Spleen (tissue), 11 donors: Measurements from ENCODE around the gene SRGAP2B. TPM values are rescaled to one million over a fixed set of nuclear protein-coding genes. Genes with fewer than 3 reads are reported as not detected.
A peak's percentile ranks its signal among the peaks of the same experiment; 100 is the strongest.
"Not testable (repeated sequence)": the region's sequence is repeated elsewhere in the genome, so short reads cannot be mapped to it uniquely, and the experiment has no call there.

Experiments
- DNase-seq: peaks from one replicate; pipeline ENCODE4 v3.0.0-alpha.2; 2020
- H3K27ac ChIP-seq, 8 donors: fragments of 200-600 bp; sonication (generic) in 7 of 8; 1 replicate in 4 of 8; 2 replicates in 4 of 8; pipeline versions ENCODE4 v1.5.0 to v1.8.0; 2016 to 2021; ENCODE audit warnings: inconsistent platforms in 4 of 8, mild to moderate bottlenecking in 4 of 8, moderate library complexity in 1 of 8
- H3K27me3 ChIP-seq, 7 donors: fragments of 200-600 bp; sonication (generic) in 6 of 7; replicated peaks in 1 of 7; 1 replicate in 4 of 7; 2 replicates in 3 of 7; pipeline versions ENCODE4 v1.5.0 to v1.8.0; 2016 to 2021; ENCODE audit warnings: inconsistent platforms in 3 of 7, mild to moderate bottlenecking in 1 of 7
- H3K36me3 ChIP-seq, 6 donors: fragments of 200-600 bp; sonication (generic) in 5 of 6; 1 replicate in 4 of 6; 2 replicates in 2 of 6; pipeline versions ENCODE4 v1.5.0 to v1.8.0; 2016 to 2021; ENCODE audit warnings: inconsistent platforms in 2 of 6
- H3K4me1 ChIP-seq, 6 donors: fragments of 200-600 bp; sonication (generic) in 5 of 6; 1 replicate in 3 of 6; 2 replicates in 3 of 6; pipeline versions ENCODE4 v1.5.0 to v1.8.0; 2016 to 2021; ENCODE audit warnings: inconsistent platforms in 3 of 6
- H3K4me3 ChIP-seq, 8 donors: fragments of 200-600 bp; sonication (generic) in 7 of 8; 1 replicate in 4 of 8; 2 replicates in 4 of 8; pipeline versions ENCODE4 v1.5.0 to v1.8.0; 2016 to 2021; ENCODE audit warnings: inconsistent platforms in 4 of 8, mild to moderate bottlenecking in 4 of 8, moderate library complexity in 2 of 8
- H3K9me3 ChIP-seq, 8 donors: fragments of 200-600 bp; sonication (generic) in 7 of 8; 1 replicate in 4 of 8; 2 replicates in 4 of 8; pipeline versions ENCODE4 v1.5.0 to v1.8.0; 2016 to 2021; ENCODE audit warnings: inconsistent platforms in 4 of 8
- WGBS, 5 donors: extraction: QIAGEN DNeasy Blood & Tissue Kit in 3 of 5; methylation state at CpG; one replicate each; pipeline versions ENCODE4 v1.1.5 to v1.1.7; 2013 to 2018; 5-methylcytosine and 5-hydroxymethylcytosine counted together
- intact Hi-C: fragments of 100-400 bp; cut with DNase I; formaldehyde crosslinking; loops from one replicate; pipeline ENCODE4 v1.15.0; 2023; ENCODE audit warnings: low total_unique reads
- polyA plus RNA-seq, 3 donors: library from polyadenylated mRNA; stranded (reverse); fragments of 200-250 nt; gene quantifications; one replicate each; pipeline ENCODE4 v1.2.1, GENCODE V29; 2013
- total RNA-seq, 7 donors: library from RNA; depleted of rRNA in 3 of 7; stranded (reverse); fragments of >200 nt in 3 of 7; fragmentation: NEBNext Ultra II Directional in 4 of 7; extraction: Animal tissue kit (Norgen Biotek cat#: 25700) in 4 of 7; gene quantifications; one replicate each; pipeline versions ENCODE4 v1.1.0 to v1.2.1, GENCODE V29; 2016 to 2021
- donor health status: healthy with polysubstance abuse.
- donor health status: DM: no; HTN: no; CAD: no; lungs with moderate emphysema.
- donor health status: DM: no; HTN: no; CAD: no.
- donor health status: Bipolar disorder and iron deficiency.
- donor health status: healthy.
- donor health status: DM: no; HTN: no; CAD: no.
- donor health status: DM: yes; HTN: yes; CAD: no.

The SRGAP2B gene
- total and polyA plus RNA-seq, 10 donors, result 3.4 to 77.7 (median 43.1) TPM

DNA sequence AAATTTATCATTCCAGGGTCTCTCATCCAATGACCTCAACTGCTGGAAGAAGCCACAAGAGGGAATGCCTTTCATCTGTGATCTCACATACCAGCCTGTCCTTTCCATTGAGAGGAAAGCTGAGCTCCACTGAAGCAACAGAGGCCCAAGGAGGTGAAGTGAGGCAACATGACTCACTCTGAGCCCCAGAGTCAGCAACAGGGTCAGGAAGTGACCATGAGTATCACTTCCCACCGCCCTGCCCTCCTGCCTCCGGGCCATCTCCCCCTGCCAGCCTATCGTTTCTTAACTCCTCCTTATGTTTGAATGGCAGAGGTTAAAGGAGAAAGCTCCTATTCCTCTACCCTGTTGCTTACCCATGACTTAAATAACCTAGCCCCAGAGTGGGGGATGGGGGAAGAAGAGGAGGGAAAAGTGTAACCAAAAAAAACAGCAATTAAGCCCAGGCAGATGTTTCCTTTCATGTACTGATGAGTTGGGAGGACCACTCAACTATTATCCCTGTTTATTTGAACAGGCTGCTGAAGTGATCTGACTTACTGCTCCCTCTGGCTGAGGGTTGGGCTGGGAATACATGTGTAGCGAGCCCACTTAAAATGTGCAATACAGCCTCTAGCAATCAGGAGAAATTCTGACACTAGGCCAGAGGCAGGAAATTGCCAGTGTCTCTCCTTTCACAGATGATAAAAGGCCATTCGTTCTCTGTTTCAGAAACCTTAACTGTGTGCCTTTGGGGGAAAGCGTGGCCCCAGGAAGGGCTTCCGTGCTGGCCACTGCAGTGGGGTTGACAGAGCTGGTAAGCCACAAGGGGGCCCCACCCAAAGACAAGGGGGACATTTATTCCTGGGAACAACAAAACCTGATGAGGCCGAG lies 177.7 kb downstream of the SRGAP2B start:
- no CpG with 5 or more reads among the region's 8 CpGs for WGBS, 5 donors
- H3K4me3 ChIP-seq, H3K27me3 ChIP-seq, H3K36me3 ChIP-seq, intact Hi-C loops, H3K4me1 ChIP-seq, H3K9me3 ChIP-seq, DNase-seq: not testable (repeated sequence)
- peak overlapping the region in 2 of 8 donors; percentile 50 to 56 for H3K27ac ChIP-seq

- H3K9me3 ChIP-seq, H3K27ac ChIP-seq, DNase-seq, intact Hi-C loops, H3K27me3 ChIP-seq, H3K36me3 ChIP-seq, H3K4me1 ChIP-seq, H3K4me3 ChIP-seq: not testable (repeated sequence)
- 17 to 60% methylated on average over 2 of the region's 12 CpGs; no CpG with 5 or more reads in 3 of the 5 donors for WGBS, 5 donors
These were observed 181.0 kb downstream of the SRGAP2B start for GRCh38 chr1:144913977-144914734.

DNA sequence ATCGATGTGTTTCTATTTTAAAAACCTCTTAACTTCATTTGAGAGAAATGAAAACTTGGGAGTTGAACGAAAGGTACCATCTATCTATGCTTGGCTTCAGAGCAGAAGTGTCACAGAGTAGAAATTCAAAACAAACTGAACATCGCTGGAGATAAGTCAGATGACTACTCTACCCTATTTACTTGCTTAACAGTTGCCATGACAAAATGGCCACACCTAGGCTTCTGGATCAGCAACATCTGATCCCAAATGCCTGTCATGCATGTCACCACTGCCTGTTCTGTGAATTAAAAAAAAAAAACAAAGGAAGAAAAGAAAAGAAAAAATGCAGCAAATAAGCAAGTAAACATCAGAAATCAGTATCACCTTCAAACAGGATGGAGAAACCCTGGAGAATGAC lies 181.7 kb downstream of the SRGAP2B start:
- H3K27ac ChIP-seq, H3K36me3 ChIP-seq, H3K9me3 ChIP-seq, H3K4me1 ChIP-seq, DNase-seq, H3K27me3 ChIP-seq, H3K4me3 ChIP-seq, intact Hi-C loops: not testable (repeated sequence)
- no CpG with 5 or more reads among the region's 3 CpGs for WGBS, 5 donors

GRCh38 chr1:144910729-144911128 lies 184.4 kb downstream of the SRGAP2B start:
- H3K9me3 ChIP-seq, H3K27ac ChIP-seq, DNase-seq, H3K27me3 ChIP-seq, H3K4me1 ChIP-seq, H3K4me3 ChIP-seq, H3K36me3 ChIP-seq, intact Hi-C loops: not testable (repeated sequence)
- no CpG with 5 or more reads among the region's 5 CpGs for WGBS, 5 donors

DNA sequence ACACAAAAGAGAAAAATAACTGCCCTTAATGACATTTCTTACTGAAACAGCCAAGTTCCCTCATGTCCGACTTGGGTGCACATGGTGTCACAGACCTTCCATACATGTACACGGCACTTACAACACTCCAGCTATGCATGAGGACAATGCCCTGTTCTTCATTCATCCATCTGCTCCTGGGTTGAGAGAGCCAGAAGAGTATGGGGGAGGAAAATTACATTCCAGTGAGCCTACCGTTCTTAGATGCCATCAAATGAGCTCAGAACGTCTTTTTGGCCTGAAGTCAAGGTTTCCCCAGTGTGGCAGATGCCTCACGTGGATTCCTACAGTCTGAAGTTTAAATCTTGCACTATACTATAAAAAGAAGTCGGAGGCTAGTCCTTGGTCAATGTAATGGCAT lies 194.3 kb downstream of the SRGAP2B start:
- DNase-seq, H3K36me3 ChIP-seq, H3K4me3 ChIP-seq, H3K4me1 ChIP-seq, intact Hi-C loops, H3K27me3 ChIP-seq, H3K27ac ChIP-seq, H3K9me3 ChIP-seq: not testable (repeated sequence)
- no CpG with 5 or more reads among the region's 6 CpGs for WGBS, 5 donors

- DNase-seq, H3K4me1 ChIP-seq, H3K36me3 ChIP-seq, H3K4me3 ChIP-seq, H3K27ac ChIP-seq, intact Hi-C loops, H3K27me3 ChIP-seq, H3K9me3 ChIP-seq: not testable (repeated sequence)
- no CpG with 5 or more reads among the region's 5 CpGs for WGBS, 5 donors
These were observed 200.5 kb downstream of the SRGAP2B start for GRCh38 chr1:144894454-144895201.

- H3K9me3 ChIP-seq, H3K27me3 ChIP-seq, H3K4me3 ChIP-seq, H3K36me3 ChIP-seq, H3K27ac ChIP-seq, H3K4me1 ChIP-seq, DNase-seq, intact Hi-C loops: not testable (repeated sequence)
- 67 to 100% (median 88%) methylated on average over 2 to 4 of the region's 9 CpGs; no CpG with 5 or more reads in 1 of the 5 donors for WGBS, 5 donors
These were observed 201.3 kb downstream of the SRGAP2B start for GRCh38 chr1:144893710-144894438.

DNA sequence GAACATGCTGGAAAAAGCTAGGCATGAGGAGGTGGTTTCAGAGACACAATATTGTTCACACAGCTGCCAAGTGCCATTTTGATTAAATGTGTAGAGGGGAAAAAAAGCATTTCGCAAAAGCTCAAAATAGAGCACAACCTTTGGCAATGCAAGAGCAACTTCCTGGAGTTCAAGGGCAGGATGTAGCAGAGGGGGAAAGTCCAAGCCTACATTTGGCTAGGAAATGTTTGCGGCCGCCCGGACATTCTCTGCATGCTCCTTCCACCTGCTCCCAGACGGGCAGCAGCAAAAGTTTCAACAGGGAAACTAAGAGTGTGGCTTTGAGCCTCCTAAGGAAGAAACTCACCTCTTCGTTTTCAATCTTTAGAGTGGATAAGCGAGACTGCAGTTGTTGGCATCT lies 202.1 kb downstream of the SRGAP2B start:
- H3K36me3 ChIP-seq, H3K4me1 ChIP-seq, DNase-seq, H3K27me3 ChIP-seq, intact Hi-C loops, H3K9me3 ChIP-seq, H3K4me3 ChIP-seq, H3K27ac ChIP-seq: not testable (repeated sequence)
- WGBS, 5 donors, result no CpG with 5 or more reads among the region's 7 CpGs

DNA sequence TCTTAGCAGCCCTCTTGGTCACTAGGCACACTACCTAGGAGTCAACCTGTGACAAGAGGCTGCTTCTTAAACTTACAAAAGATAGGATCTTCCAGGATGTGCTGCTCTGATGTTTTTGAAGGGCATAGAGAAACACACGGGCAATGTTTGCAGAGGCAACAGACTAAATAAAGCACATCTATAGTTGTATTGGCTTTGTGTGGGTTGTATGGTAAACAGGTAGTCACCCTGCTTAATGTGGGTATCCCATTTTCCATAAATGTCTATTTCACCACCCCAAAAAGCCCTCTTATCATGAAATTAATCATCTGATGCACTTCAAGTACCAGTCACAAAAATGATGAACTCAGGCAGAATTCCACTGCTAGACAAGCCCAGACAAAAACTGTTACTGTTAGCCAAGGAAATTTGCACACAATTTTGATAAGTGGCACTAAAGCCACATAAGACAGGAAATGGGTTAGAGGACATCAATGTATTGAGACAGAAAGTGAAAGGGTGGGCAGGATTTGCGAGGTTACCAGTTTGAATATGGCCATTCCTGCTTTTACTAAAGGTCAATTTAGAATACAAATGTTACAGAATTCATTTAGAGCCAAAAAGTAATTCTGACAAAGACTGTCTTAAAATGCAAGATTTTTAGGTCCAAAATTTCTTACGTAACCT lies 205.5 kb downstream of the SRGAP2B start:
- H3K36me3 ChIP-seq, H3K9me3 ChIP-seq, DNase-seq, H3K27ac ChIP-seq, intact Hi-C loops, H3K4me3 ChIP-seq, H3K27me3 ChIP-seq, H3K4me1 ChIP-seq: not testable (repeated sequence)
- WGBS, 5 donors, result no CpG with 5 or more reads among the region's 3 CpGs

DNA sequence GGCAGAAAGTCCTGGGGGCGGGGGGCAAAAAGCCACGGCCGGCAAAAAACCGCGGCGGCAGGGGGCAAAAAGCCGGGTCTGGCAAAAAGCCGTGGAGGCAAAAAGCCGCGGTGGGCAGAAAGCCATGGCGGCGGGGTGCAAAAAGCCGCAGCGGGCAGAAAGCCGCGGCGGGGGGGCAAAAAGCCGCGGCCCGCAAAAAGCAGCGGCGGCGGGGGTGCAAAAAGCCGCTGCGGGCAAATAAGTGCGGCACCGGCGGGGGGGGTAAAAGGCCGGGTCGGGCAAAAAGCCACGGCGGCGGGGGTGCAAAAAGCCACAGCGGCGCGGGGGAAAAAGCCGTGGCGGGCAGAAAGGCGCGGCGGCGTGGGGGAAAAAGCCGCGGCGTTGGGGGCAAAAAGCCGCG lies 212.1 kb downstream of the SRGAP2B start:
- Histone ChIP-seq H3K27me3 (peaks cover 0 to 10% (median 0%) of the 10 kb centered on the region in 7 donors), H3K4me3 (peak overlapping the region in 5 of 8 donors; percentile 17 to 68 (median 52)), H3K27ac (peak overlapping the region in 2 of 8 donors; percentile 47 to 65)
- H3K36me3 ChIP-seq, H3K9me3 ChIP-seq, intact Hi-C loops, H3K4me1 ChIP-seq: not testable (repeated sequence)
- WGBS, 5 donors, result 1 to 2% (median 1%) methylated on average over 36 to 47 of the region's 47 CpGs; no CpG with 5 or more reads in 1 of the 5 donors
- DNase-seq, result peak; percentile 85
